Suprapubic skin (tissue), 4 donors: Measurements from ENCODE around the gene STOM.

ENCODE experiments used
- EP300 ChIP-seq: sonication (generic); formaldehyde crosslinking; IDR thresholded peaks from one replicate; pipeline ENCODE4 v1.6.1; 2017; ENCODE audit warnings: antibody characterized with exemption
- POLR2AphosphoS5 ChIP-seq, 3 donors: sonication (generic); formaldehyde crosslinking; IDR thresholded peaks; one replicate each; pipeline ENCODE4 v1.6.1; 2017; ENCODE audit warnings: antibody characterized with exemption in 3 of 3
- TF ChIP-seq, protein P1 (sequence below), 2 donors: fragments of 200-600 bp in 1 of 2; fragments of 450-650 bp in 1 of 2; sonication (generic) in 1 of 2; IDR thresholded peaks; one replicate each; pipeline ENCODE4 v1.5.1; 2016 to 2019; ENCODE audit warnings: antibody characterized with exemption in 2 of 2, mild to moderate bottlenecking in 1 of 2, moderate library complexity in 1 of 2

DNA sequence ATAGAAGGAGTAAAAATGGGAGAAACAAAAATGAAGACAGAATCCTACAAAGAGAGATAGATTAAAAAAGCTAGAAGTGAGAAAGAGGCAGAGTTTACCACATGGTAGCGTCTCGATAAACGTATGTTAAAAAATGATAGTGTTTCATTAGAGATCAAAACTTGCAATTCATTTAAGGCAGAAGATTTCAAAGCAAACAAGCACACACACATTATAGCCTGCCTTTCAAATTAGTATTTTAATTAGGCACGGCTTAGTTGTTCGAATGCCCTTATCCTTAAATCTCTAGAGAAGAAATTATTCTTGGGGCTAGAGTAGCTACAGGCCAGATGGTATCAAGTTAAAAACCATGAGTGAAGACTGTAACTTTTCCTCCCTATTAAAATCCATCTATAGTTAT is 6.0 kb downstream of the STOM start:
- TF ChIP-seq POLR2AphosphoS5 (IDR thresholded peaks at IDR 0.05) (no peak), EP300 (no peak)
- TF ChIP-seq, protein P1, sequence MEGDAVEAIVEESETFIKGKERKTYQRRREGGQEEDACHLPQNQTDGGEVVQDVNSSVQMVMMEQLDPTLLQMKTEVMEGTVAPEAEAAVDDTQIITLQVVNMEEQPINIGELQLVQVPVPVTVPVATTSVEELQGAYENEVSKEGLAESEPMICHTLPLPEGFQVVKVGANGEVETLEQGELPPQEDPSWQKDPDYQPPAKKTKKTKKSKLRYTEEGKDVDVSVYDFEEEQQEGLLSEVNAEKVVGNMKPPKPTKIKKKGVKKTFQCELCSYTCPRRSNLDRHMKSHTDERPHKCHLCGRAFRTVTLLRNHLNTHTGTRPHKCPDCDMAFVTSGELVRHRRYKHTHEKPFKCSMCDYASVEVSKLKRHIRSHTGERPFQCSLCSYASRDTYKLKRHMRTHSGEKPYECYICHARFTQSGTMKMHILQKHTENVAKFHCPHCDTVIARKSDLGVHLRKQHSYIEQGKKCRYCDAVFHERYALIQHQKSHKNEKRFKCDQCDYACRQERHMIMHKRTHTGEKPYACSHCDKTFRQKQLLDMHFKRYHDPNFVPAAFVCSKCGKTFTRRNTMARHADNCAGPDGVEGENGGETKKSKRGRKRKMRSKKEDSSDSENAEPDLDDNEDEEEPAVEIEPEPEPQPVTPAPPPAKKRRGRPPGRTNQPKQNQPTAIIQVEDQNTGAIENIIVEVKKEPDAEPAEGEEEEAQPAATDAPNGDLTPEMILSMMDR (IDR thresholded peaks at IDR 0.05) = no peak
